ENCODE measurements around the gene FATE1.

FATE1 gene

GRCh38 chrX:151734446-151734845 lies 18.6 kb downstream of the FATE1 start, which contains the start of gene CNGA2:
Gene CNGA2, plus strand, starts transcription at chrX:151734746. Its CDS starts 3,738 bp downstream, at chrX:151738484.
- no peaks in the 10 kb centered on the region for H3K79me1 ChIP-seq (replicated peaks; ENCODE audit: low read length, poor library complexity, severe bottlenecking)
- H3K4me1 ChIP-seq (ENCODE audit: control insufficient read depth, insufficient read depth, low read depth, low read length), result no peaks in the 10 kb centered on the region
- H2BK120ac ChIP-seq (ENCODE audit: low read depth, low read length), result no peak within 1 kb of the TSS
- no peaks in the 10 kb centered on the region for H3K36me3 ChIP-seq (ENCODE audit: control insufficient read depth in 1 of 2, insufficient read depth in 2 of 2, low read depth in 1 of 2, low read length in 2 of 2)
- H3K27ac ChIP-seq (ENCODE audit: low read length, poor library complexity, severe bottlenecking), result no peak within 1 kb of the TSS
- no peak within 1 kb of the TSS for H3K23ac ChIP-seq (ENCODE audit: low read length in 2 of 2)
- no peak for DNase-seq
- 52% methylated on average over 4 of the region's 4 CpGs for WGBS
- H3K4ac ChIP-seq (ENCODE audit: low read depth in 1 of 2, low read length in 2 of 2), result no peak within 1 kb of the TSS
- no peak within 1 kb of the TSS for H3K9ac ChIP-seq (ENCODE audit: low read length)
- no peak within 1 kb of the TSS for H3K18ac ChIP-seq (ENCODE audit: low read depth in 1 of 2, low read length in 2 of 2)
- no peak within 1 kb of the TSS for H3K14ac ChIP-seq (ENCODE audit: low read length in 2 of 2)
- H4K8ac ChIP-seq (ENCODE audit: low read length), result no peak within 1 kb of the TSS
- no peak within 1 kb of the TSS for H3K4me2 ChIP-seq (ENCODE audit: low read length, poor library complexity, severe bottlenecking)
- H3K9me3 ChIP-seq (ENCODE audit: control insufficient read depth, low read length), result no peaks in the 10 kb centered on the region
- H3K4me3 ChIP-seq (ENCODE audit: insufficient read depth in 1 of 2, low read depth in 1 of 2, low read length in 2 of 2), result no peak within 1 kb of the TSS
- no peak within 1 kb of the TSS for H2BK5ac ChIP-seq (ENCODE audit: low read depth, low read length, poor library complexity, severe bottlenecking)
- no peak within 1 kb of the TSS for H4K91ac ChIP-seq (ENCODE audit: low read length)
- H2AK5ac ChIP-seq (ENCODE audit: low read length, severe bottlenecking), result no peak within 1 kb of the TSS
- no peak within 1 kb of the TSS for H2BK15ac ChIP-seq (ENCODE audit: low read depth, poor library complexity, severe bottlenecking)
- H2BK12ac ChIP-seq (ENCODE audit: low read length in 2 of 2), result no peak within 1 kb of the TSS
- H2AFZ ChIP-seq (ENCODE audit: low read depth, low read length), result no peak within 1 kb of the TSS
- H3K27me3 ChIP-seq (ENCODE audit: control insufficient read depth in 1 of 2, insufficient read depth in 1 of 2, low read length in 2 of 2), result peaks cover 0 to 83% of the 10 kb centered on the region in 2 experiments

GRCh38 chrX:151735219-151735618 lies 19.4 kb downstream of the FATE1 start:
- Histone ChIP-seq H2BK120ac (ENCODE audit: low read depth, low read length) (no peak overlapping the region), H3K27ac (ENCODE audit: low read length, poor library complexity, severe bottlenecking) (no peak overlapping the region), H3K79me1 (replicated peaks; ENCODE audit: low read length, poor library complexity, severe bottlenecking) (no peaks in the 10 kb centered on the region), H2BK5ac (ENCODE audit: low read depth, low read length, poor library complexity, severe bottlenecking) (no peak overlapping the region), H3K23ac (ENCODE audit: low read length in 2 of 2) (no peak overlapping the region), H4K8ac (ENCODE audit: low read length) (no peak overlapping the region), H3K9me3 (ENCODE audit: control insufficient read depth, low read length) (peaks cover 3% of the 10 kb centered on the region), H3K4me2 (ENCODE audit: low read length, poor library complexity, severe bottlenecking) (no peak overlapping the region), H3K4me1 (ENCODE audit: control insufficient read depth, insufficient read depth, low read depth, low read length) (no peaks in the 10 kb centered on the region), H2BK12ac (ENCODE audit: low read length in 2 of 2) (no peak overlapping the region), H3K4ac (ENCODE audit: low read depth in 1 of 2, low read length in 2 of 2) (no peak overlapping the region), H3K36me3 (ENCODE audit: control insufficient read depth in 1 of 2, insufficient read depth in 2 of 2, low read depth in 1 of 2, low read length in 2 of 2) (no peaks in the 10 kb centered on the region), H2AK5ac (ENCODE audit: low read length, severe bottlenecking) (no peak overlapping the region), H4K91ac (ENCODE audit: low read length) (no peak overlapping the region), H2AFZ (ENCODE audit: low read depth, low read length) (no peak overlapping the region), H3K18ac (ENCODE audit: low read depth in 1 of 2, low read length in 2 of 2) (no peak overlapping the region), H3K14ac (ENCODE audit: low read length in 2 of 2) (no peak overlapping the region), H2BK15ac (ENCODE audit: low read depth, poor library complexity, severe bottlenecking) (no peak overlapping the region), H3K27me3 (ENCODE audit: control insufficient read depth in 1 of 2, insufficient read depth in 1 of 2, low read length in 2 of 2) (peaks cover 0 to 81% of the 10 kb centered on the region in 2 experiments), H3K4me3 (ENCODE audit: insufficient read depth in 1 of 2, low read depth in 1 of 2, low read length in 2 of 2) (no peak overlapping the region), H3K9ac (ENCODE audit: low read length) (no peak overlapping the region)
- no peak for DNase-seq
- WGBS, result 55% methylated on average over 2 of the region's 2 CpGs

GRCh38 chrX:151736685-151737084 lies 20.9 kb downstream of the FATE1 start:
- H4K8ac ChIP-seq (ENCODE audit: low read length), result no peak overlapping the region
- no peak overlapping the region for H2BK5ac ChIP-seq (ENCODE audit: low read depth, low read length, poor library complexity, severe bottlenecking)
- no peak overlapping the region for H3K18ac ChIP-seq (ENCODE audit: low read depth in 1 of 2, low read length in 2 of 2)
- no peak overlapping the region for H2BK15ac ChIP-seq (ENCODE audit: low read depth, poor library complexity, severe bottlenecking)
- H3K79me1 ChIP-seq (replicated peaks; ENCODE audit: low read length, poor library complexity, severe bottlenecking), result no peaks in the 10 kb centered on the region
- H2AK5ac ChIP-seq (ENCODE audit: low read length, severe bottlenecking), result no peak overlapping the region
- no peak overlapping the region for H3K4me2 ChIP-seq (ENCODE audit: low read length, poor library complexity, severe bottlenecking)
- peaks cover 12% of the 10 kb centered on the region for H3K9me3 ChIP-seq (ENCODE audit: control insufficient read depth, low read length)
- H3K4ac ChIP-seq (ENCODE audit: low read depth in 1 of 2, low read length in 2 of 2), result no peak overlapping the region
- no peak for DNase-seq
- H3K27ac ChIP-seq (ENCODE audit: low read length, poor library complexity, severe bottlenecking), result no peak overlapping the region
- H3K36me3 ChIP-seq (ENCODE audit: control insufficient read depth in 1 of 2, insufficient read depth in 2 of 2, low read depth in 1 of 2, low read length in 2 of 2), result no peaks in the 10 kb centered on the region
- H2BK120ac ChIP-seq (ENCODE audit: low read depth, low read length), result no peak overlapping the region
- no peak overlapping the region for H3K9ac ChIP-seq (ENCODE audit: low read length)
- no peaks in the 10 kb centered on the region for H3K4me1 ChIP-seq (ENCODE audit: control insufficient read depth, insufficient read depth, low read depth, low read length)
- no peak overlapping the region for H4K91ac ChIP-seq (ENCODE audit: low read length)
- H2AFZ ChIP-seq (ENCODE audit: low read depth, low read length), result no peak overlapping the region
- no peak overlapping the region for H2BK12ac ChIP-seq (ENCODE audit: low read length in 2 of 2)
- H3K14ac ChIP-seq (ENCODE audit: low read length in 2 of 2), result no peak overlapping the region
- H3K27me3 ChIP-seq (ENCODE audit: control insufficient read depth in 1 of 2, insufficient read depth in 1 of 2, low read length in 2 of 2), result peaks cover 0 to 75% of the 10 kb centered on the region in 2 experiments
- no peak overlapping the region for H3K23ac ChIP-seq (ENCODE audit: low read length in 2 of 2)
- H3K4me3 ChIP-seq (ENCODE audit: insufficient read depth in 1 of 2, low read depth in 1 of 2, low read length in 2 of 2), result no peak overlapping the region
- 71% methylated on average over 6 of the region's 6 CpGs for WGBS

- no peaks in the 10 kb centered on the region for H3K4me1 ChIP-seq (ENCODE audit: control insufficient read depth, insufficient read depth, low read depth, low read length)
- no peak overlapping the region for H2AK5ac ChIP-seq (ENCODE audit: low read length, severe bottlenecking)
- WGBS, result 81% methylated on average over 4 of the region's 5 CpGs
- no peak overlapping the region for H3K14ac ChIP-seq (ENCODE audit: low read length in 2 of 2)
- H3K27ac ChIP-seq (ENCODE audit: low read length, poor library complexity, severe bottlenecking), result no peak overlapping the region
- H3K4me2 ChIP-seq (ENCODE audit: low read length, poor library complexity, severe bottlenecking), result no peak overlapping the region
- no peak overlapping the region for H3K23ac ChIP-seq (ENCODE audit: low read length in 2 of 2)
- H2BK5ac ChIP-seq (ENCODE audit: low read depth, low read length, poor library complexity, severe bottlenecking), result no peak overlapping the region
- no peak overlapping the region for H4K91ac ChIP-seq (ENCODE audit: low read length)
- no peaks in the 10 kb centered on the region for H3K79me1 ChIP-seq (replicated peaks; ENCODE audit: low read length, poor library complexity, severe bottlenecking)
- no peak overlapping the region for H2BK12ac ChIP-seq (ENCODE audit: low read length in 2 of 2)
- no peak for DNase-seq
- no peak overlapping the region for H3K4me3 ChIP-seq (ENCODE audit: insufficient read depth in 1 of 2, low read depth in 1 of 2, low read length in 2 of 2)
- H3K36me3 ChIP-seq (ENCODE audit: control insufficient read depth in 1 of 2, insufficient read depth in 2 of 2, low read depth in 1 of 2, low read length in 2 of 2), result no peaks in the 10 kb centered on the region
- H3K4ac ChIP-seq (ENCODE audit: low read depth in 1 of 2, low read length in 2 of 2), result no peak overlapping the region
- H4K8ac ChIP-seq (ENCODE audit: low read length), result no peak overlapping the region
- H3K9ac ChIP-seq (ENCODE audit: low read length), result no peak overlapping the region
- no peak overlapping the region for H2BK15ac ChIP-seq (ENCODE audit: low read depth, poor library complexity, severe bottlenecking)
- peaks cover 19% of the 10 kb centered on the region for H3K9me3 ChIP-seq (ENCODE audit: control insufficient read depth, low read length)
- no peak overlapping the region for H2BK120ac ChIP-seq (ENCODE audit: low read depth, low read length)
- peaks cover 0 to 72% of the 10 kb centered on the region in 2 experiments for H3K27me3 ChIP-seq (ENCODE audit: control insufficient read depth in 1 of 2, insufficient read depth in 1 of 2, low read length in 2 of 2)
- H3K18ac ChIP-seq (ENCODE audit: low read depth in 1 of 2, low read length in 2 of 2), result no peak overlapping the region
- H2AFZ ChIP-seq (ENCODE audit: low read depth, low read length), result no peak overlapping the region
These were observed 21.7 kb downstream of the FATE1 start for GRCh38 chrX:151737494-151737893.

Data from mesenchymal stem cell (in vitro differentiated cells and primary cell).